ENCODE results near the gene SSH2.

SSH2 gene

DNA sequence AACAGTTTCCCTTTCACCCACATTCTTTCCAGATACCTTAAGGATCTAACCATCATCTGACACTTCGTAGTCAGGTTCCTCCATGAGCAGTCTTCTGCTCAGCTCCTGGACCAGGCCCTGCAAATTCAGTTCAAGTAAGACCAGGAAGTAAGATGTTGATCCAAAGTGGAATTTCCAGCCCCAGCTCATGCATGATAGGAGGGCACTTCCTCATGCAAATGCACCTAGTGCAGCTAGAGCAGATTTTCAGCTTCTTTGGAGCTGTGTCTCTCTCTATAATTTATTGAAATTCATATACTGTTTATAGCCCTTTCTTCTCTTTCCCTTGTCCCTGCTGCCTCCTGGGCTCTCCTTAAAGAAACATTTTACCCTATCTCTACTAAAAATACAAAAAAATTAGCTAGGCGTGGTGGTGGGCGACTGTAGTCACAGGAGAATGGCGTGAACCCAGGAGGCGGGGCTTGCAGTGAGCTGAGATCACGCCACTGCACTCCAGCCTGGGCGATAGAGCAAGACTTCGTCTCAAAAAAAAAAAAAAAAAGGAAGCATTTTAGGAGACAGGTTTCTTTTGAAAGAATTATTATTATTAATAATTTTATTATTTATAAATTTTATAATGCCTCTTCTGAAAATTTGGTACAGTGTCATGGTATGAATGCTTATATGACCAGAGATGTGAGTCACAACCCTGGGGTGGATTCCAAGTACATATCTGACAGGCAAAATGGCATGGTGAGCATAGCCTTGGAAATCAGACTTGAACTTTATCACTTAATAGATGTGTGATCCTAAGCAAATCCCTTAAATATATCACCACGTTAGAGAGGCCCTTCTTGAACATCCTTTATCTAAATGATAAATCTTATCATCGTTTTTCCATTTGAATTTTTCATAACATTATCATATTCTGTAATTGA, 94.3 kb downstream of the SSH2 start:
- TF ChIP-seq, protein P1, sequence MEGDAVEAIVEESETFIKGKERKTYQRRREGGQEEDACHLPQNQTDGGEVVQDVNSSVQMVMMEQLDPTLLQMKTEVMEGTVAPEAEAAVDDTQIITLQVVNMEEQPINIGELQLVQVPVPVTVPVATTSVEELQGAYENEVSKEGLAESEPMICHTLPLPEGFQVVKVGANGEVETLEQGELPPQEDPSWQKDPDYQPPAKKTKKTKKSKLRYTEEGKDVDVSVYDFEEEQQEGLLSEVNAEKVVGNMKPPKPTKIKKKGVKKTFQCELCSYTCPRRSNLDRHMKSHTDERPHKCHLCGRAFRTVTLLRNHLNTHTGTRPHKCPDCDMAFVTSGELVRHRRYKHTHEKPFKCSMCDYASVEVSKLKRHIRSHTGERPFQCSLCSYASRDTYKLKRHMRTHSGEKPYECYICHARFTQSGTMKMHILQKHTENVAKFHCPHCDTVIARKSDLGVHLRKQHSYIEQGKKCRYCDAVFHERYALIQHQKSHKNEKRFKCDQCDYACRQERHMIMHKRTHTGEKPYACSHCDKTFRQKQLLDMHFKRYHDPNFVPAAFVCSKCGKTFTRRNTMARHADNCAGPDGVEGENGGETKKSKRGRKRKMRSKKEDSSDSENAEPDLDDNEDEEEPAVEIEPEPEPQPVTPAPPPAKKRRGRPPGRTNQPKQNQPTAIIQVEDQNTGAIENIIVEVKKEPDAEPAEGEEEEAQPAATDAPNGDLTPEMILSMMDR (IDR thresholded peaks at IDR 0.05; ENCODE audit: low read length, missing control alignments) = no peak
- peak; percentile 57 for DNase-seq (ENCODE audit: low read depth)
- H3K4me3 ChIP-seq (replicated peaks; ENCODE audit: low read depth, low read length) = no peak overlapping the region

DNA sequence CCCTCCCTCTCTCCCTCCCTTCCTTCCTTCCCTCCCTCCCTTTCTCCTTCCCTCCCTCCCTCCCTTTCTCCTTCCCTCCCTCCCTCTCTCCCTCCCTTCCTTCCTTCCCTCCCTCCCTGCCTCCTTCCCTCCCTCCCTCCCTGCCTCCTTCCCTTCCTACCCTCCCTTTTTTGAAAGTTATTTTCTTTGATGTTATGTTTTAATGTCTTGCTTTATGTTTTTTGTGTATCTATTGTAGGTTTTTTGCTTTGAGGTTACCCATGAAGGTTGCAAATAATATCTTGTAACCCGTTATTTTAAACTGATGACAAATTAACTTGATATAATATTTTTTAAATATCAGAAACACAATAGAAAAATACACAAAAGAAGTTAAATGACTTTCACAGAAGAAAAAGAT, 96.2 kb downstream of the SSH2 start:
- no peak for DNase-seq (ENCODE audit: low read depth)
- TF ChIP-seq, protein P1 (IDR thresholded peaks at IDR 0.05; ENCODE audit: low read length, missing control alignments) = no peak
- H3K4me3 ChIP-seq (replicated peaks; ENCODE audit: low read depth, low read length) = no peak overlapping the region

DNA sequence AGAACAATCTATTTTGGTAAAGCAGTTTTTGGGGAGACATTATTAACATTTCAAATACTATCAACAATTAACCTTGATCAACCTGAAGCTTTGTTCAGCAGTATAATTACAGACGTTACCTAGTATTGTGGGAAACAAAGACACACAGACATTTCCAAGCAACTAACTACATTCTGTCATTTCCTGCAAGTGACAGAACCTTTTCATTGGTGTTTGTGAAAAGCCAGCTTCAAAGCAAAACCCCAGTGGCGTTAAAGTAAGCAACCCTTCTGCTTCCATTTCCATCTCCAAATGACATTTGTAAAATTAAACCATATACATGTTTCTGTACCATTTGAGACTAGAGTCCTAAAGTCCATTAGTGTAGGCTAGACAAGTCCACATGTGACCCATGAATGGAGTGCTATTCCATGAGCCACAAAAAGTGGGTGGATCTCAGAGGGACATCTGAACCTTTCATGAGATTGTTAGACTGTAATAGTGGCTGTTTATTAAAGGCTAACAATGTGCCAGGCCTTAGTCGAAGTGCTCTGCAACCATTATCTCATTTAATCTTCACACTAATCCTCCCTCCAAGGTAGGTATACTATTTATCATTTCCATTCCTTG, 101.2 kb downstream of the SSH2 start:
- H3K4me3 ChIP-seq (replicated peaks; ENCODE audit: low read depth, low read length) = no peak overlapping the region
- TF ChIP-seq, protein P1 (IDR thresholded peaks at IDR 0.05; ENCODE audit: low read length, missing control alignments) = no peak
- no peak for DNase-seq (ENCODE audit: low read depth)

DNA sequence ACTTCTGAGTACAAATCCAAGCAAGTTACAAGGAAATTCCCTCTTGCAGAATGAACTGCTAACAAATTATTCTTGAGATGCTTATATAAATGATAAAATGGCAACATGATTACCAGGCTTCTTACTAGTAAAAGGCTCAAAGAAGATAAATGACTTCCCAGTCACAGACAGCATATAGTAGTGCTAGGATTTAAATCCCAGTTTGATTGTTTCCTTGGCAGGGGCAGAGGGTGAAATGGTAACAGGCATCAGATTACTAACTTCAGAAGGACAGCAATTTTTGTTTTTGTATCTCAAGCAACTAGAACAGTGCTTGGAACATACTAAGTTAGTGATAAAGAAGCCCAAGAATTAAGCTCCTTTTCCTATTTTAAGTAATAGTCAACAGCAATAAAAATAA, 102.8 kb downstream of the SSH2 start:
- DNase-seq (ENCODE audit: low read depth) = no peak
- no peak overlapping the region for H3K4me3 ChIP-seq (replicated peaks; ENCODE audit: low read depth, low read length)
- TF ChIP-seq, protein P1 (IDR thresholded peaks at IDR 0.05; ENCODE audit: low read length, missing control alignments) = no peak

DNA sequence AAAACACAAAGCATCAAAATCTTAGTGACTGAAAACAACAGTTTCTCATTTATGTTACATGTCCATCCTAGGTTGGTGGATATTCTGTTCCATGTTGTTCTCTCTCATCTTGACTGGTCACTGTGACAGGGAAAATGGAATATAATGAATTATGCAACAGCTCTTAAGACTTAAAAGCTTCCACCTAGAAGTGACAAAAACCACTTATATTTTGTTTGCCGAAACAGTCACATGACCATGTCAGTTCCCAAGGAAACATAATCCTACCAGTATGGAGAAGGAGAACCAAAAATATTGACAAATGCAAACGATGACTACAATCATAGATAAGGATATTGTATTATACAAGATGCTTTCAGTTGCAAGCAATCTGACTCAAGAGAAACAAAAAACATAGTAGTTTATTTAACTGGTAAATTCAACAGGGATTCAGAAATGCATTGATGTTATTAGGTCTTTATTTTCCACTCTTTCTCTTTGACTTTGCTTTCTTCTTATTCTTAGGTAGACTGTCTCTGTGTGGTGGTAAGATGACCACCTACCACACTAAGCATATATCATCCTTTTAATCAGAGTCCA, 103.8 kb downstream of the SSH2 start:
- TF ChIP-seq, protein P1 (IDR thresholded peaks at IDR 0.05; ENCODE audit: low read length, missing control alignments) = no peak
- H3K4me3 ChIP-seq (replicated peaks; ENCODE audit: low read depth, low read length) = no peak overlapping the region
- no peak for DNase-seq (ENCODE audit: low read depth)

DNA sequence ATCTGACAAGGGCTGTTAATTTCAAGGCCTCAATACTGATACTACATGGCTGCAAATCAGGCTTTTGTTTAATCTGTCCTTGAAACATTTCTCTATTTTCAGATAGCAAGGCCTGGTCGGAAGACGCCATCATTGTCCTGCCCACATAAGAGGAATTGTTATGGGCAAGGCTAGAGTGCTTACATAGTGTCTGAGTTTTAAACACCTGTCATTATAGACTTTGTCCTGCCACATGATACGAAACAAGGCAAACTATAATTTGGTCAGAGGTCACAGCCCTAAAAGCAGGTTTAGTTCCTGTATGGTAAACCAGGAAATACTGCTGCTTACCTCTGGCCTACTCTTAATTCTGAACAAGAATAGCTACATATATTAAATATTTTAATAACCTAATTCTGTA, 104.4 kb downstream of the SSH2 start:
- no peak overlapping the region for H3K4me3 ChIP-seq (replicated peaks; ENCODE audit: low read depth, low read length)
- no peak for DNase-seq (ENCODE audit: low read depth)
- TF ChIP-seq, protein P1 (IDR thresholded peaks at IDR 0.05; ENCODE audit: low read length, missing control alignments) = no peak

Measured in fibroblast of pulmonary artery (primary cell).